DMS153 treated with DMSO at 0.1 percent for 48 hours (cell line): ENCODE data around the gene TNNT2.

Experiments
- DNase-seq: peaks from one replicate; lab custom pipeline; 2025; ENCODE audit not compliant: unreplicated experiment; lab: John Stamatoyannopoulos, UW

The TNNT2 gene

GRCh38 chr1:201318504-201319340 is 58.8 kb downstream of the TNNT2 start:
- DNase-seq = no peak

GRCh38 chr1:201317551-201317950 is 59.9 kb downstream of the TNNT2 start:
- DNase-seq = no peak

- DNase-seq = no peak
These were observed 60.9 kb downstream of the TNNT2 start for GRCh38 chr1:201316556-201316955.

- no peak for DNase-seq
These were observed 64.4 kb downstream of the TNNT2 start for GRCh38 chr1:201313086-201313485.

GRCh38 chr1:201312298-201312697 is 65.2 kb downstream of the TNNT2 start:
- DNase-seq = no peak

- no peak for DNase-seq
These were observed 66.0 kb downstream of the TNNT2 start for GRCh38 chr1:201311356-201312011.

GRCh38 chr1:201310986-201311355 is 66.5 kb downstream of the TNNT2 start:
- DNase-seq = peak; percentile 60

GRCh38 chr1:201310251-201310985 is 67.1 kb downstream of the TNNT2 start:
- DNase-seq = no peak

- peak; percentile 98 for DNase-seq
These were observed 68.1 kb downstream of the TNNT2 start for GRCh38 chr1:201309416-201309815.
